GM12878 (cell line): ENCODE data around the gene ZCRB1. TPM values are rescaled to one million over a fixed set of nuclear protein-coding genes. Genes with fewer than 3 reads are reported as not detected.

Experiments used
- ATAC-seq: fragments of 200-7000 bp; cut with Tn5 transposase; 3 replicates; pipeline ENCODE4 v1.9.1; 2020; ENCODE audit warnings: mild to moderate bottlenecking, moderate library complexity
- BruUV-seq: library from RNA; stranded (reverse); fragments of 400-500 nt; replicated peaks from 2 replicates; lab custom pipeline; 2021; lab: Mats Ljungman, UMichigan
- CTCF ChIA-PET: fragments of 300-600 bp; sonication (Branson Sonifier 250); formaldehyde crosslinking; extraction: SDS; loops from one replicate; lab custom pipeline; 2021; ENCODE audit warnings: inconsistent platforms; lab: Yijun Ruan, JAX
- POLR2A ChIA-PET: fragments of 350-600 bp; formaldehyde crosslinking; extraction: SDS; loops from one replicate; lab custom pipeline; 2021; ENCODE audit warnings: inconsistent platforms; lab: Charles Lee
- RAD21 ChIA-PET: fragments of 300-600 bp; sonication (Branson Sonifier 250); formaldehyde crosslinking; loops from one replicate; lab custom pipeline; 2023; ENCODE audit warnings: antibody characterized with exemption; ENCODE audit not compliant: unreplicated experiment; lab: Charles Lee
- SMC1A ChIA-PET: fragments of 300-600 bp; sonication (Branson Sonifier 250); formaldehyde crosslinking; loops from one replicate; lab custom pipeline; 2023; ENCODE audit not compliant: unreplicated experiment, uncharacterized antibody; lab: Charles Lee
- DNase-seq: peaks from one replicate; pipeline ENCODE4 v3.0.0-alpha.2; 2011; ENCODE audit warnings: low read depth, low spot score
- FAIRE-seq: peaks from 3 replicates; lab custom pipeline; 2011; peaks lifted over from hg19 to GRCh38; lab: Jason Lieb, UNC
- H2AFZ ChIP-seq: 2 replicates; pipeline ENCODE4 v1.6.0; 2011; ENCODE audit warnings: low read depth, low read length, control low read depth; ENCODE audit not compliant: control insufficient read depth
- H3K27ac ChIP-seq: 2 replicates; pipeline ENCODE4 v1.5.1; 2011; ENCODE audit warnings: control low read depth; ENCODE audit not compliant: control insufficient read depth, insufficient read depth
- H3K27me3 ChIP-seq, 2 experiments: replicated peaks in 1 of 2; 2 replicates each; pipeline versions ENCODE4 v1.6.0 to v1.6.1; 2011; ENCODE audit warnings: low read length in 1 of 2; ENCODE audit not compliant: control insufficient read depth in 2 of 2, insufficient read depth in 2 of 2
- H3K36me3 ChIP-seq, 2 experiments: 2 replicates each; pipeline ENCODE4 v1.5.1; 2011; ENCODE audit warnings: low read length in 1 of 2; ENCODE audit not compliant: control insufficient read depth in 2 of 2, insufficient read depth in 2 of 2
- H3K4me1 ChIP-seq: 2 replicates; pipeline ENCODE4 v1.6.1; 2011; ENCODE audit warnings: mild to moderate bottlenecking, low read length, moderate library complexity, mixed read lengths; ENCODE audit not compliant: control insufficient read depth, insufficient read depth
- H3K4me2 ChIP-seq: 2 replicates; pipeline ENCODE4 v1.6.0; 2011; ENCODE audit warnings: control low read depth; ENCODE audit not compliant: control insufficient read depth, insufficient read depth
- H3K4me3 ChIP-seq: fragments of 200-600 bp; sonication (generic); 2 replicates; pipeline ENCODE4 v1.5.1; 2016
- H3K79me2 ChIP-seq: 2 replicates; pipeline ENCODE4 v1.6.0; 2011; ENCODE audit warnings: low read length; ENCODE audit not compliant: control insufficient read depth, insufficient read depth
- H3K9ac ChIP-seq: 2 replicates; pipeline ENCODE4 v1.8.0; 2011; ENCODE audit warnings: low read length, control low read depth, mixed read lengths; ENCODE audit not compliant: control insufficient read depth, insufficient read depth
- H3K9me3 ChIP-seq: replicated peaks from 3 replicates; pipeline ENCODE4 v1.5.1; 2011; ENCODE audit warnings: mild to moderate bottlenecking, low read length; ENCODE audit not compliant: control insufficient read depth, insufficient read depth
- H4K20me1 ChIP-seq: 2 replicates; pipeline ENCODE4 v1.6.0; 2011; ENCODE audit not compliant: control insufficient read depth, insufficient read depth
- ATF7 ChIP-seq: fragments of 450-650 bp; IDR thresholded peaks from 2 replicates; pipeline ENCODE4 v1.6.1; 2016; ENCODE audit warnings: low read depth, mild to moderate bottlenecking
- CBX3 ChIP-seq: fragments of 200-600 bp; sonication (generic); IDR thresholded peaks from 2 replicates; pipeline ENCODE4 v1.6.1; 2016; ENCODE audit warnings: low read depth, borderline replicate concordance
- MYC ChIP-seq: IDR thresholded peaks from 2 replicates; pipeline ENCODE4 v1.6.1; 2011; ENCODE audit warnings: mild to moderate bottlenecking, low read length, moderate library complexity, inconsistent platforms; ENCODE audit not compliant: insufficient read depth, insufficient replicate concordance, insufficient read length, severe bottlenecking
- POU2F2 ChIP-seq: IDR thresholded peaks from 3 replicates; pipeline ENCODE4 v1.6.1; 2011; ENCODE audit warnings: low read depth, mild to moderate bottlenecking, low read length, borderline replicate concordance
- RUNX3 ChIP-seq: IDR thresholded peaks from 2 replicates; pipeline ENCODE4 v1.6.1; 2012; ENCODE audit warnings: low read length, inconsistent platforms
- SMARCA5 ChIP-seq: fragments of 450-650 bp; IDR thresholded peaks from 2 replicates; pipeline ENCODE4 v1.6.1; 2017; ENCODE audit warnings: mild to moderate bottlenecking
- SPI1 ChIP-seq: IDR thresholded peaks from 2 replicates; pipeline ENCODE4 v1.6.1; 2011; ENCODE audit warnings: low read depth, mild to moderate bottlenecking, low read length, moderate library complexity, borderline replicate concordance; ENCODE audit not compliant: insufficient read depth
- STAT1 ChIP-seq: fragments of 450-650 bp; conservative IDR thresholded peaks from 2 replicates; pipeline ENCODE4 v1.6.1; 2014; ENCODE audit warnings: antibody characterized with exemption, mild to moderate bottlenecking
- YBX1 ChIP-seq: fragments of 450-650 bp; IDR thresholded peaks from 2 replicates; pipeline ENCODE4 v1.6.1; 2016; ENCODE audit warnings: antibody characterized with exemption
- WGBS: methylation state at CpG from one replicate; pipeline ENCODE4 v1.1.6; 2016; ENCODE audit warnings: low lambda C conversion rate; ENCODE audit not compliant: insufficient replicate concordance, insufficient coverage; ENCODE audit errors: missing lambda C conversion rate; 5-methylcytosine and 5-hydroxymethylcytosine counted together
- in situ Hi-C: fragments of 300-500 bp; cut with MboI; formaldehyde crosslinking; loops from 9 replicates; pipeline ENCODE4 v1.14.3; 2018; ENCODE audit warnings: mixed read lengths
- intact Hi-C: fragments of 100-400 bp; cut with micrococcal nuclease; formaldehyde crosslinking; loops from one replicate; pipeline ENCODE4 v1.14.2; 2022; ENCODE audit not compliant: unreplicated experiment
- polyA plus RNA-seq, 11 experiments: library from polyadenylated mRNA; depleted of rRNA in 4 of 11; unstranded in 6 of 11; stranded (reverse) in 5 of 11; fragments of >200 nt; fragmentation: Nextera tagmentation in 4 of 11; fragmentation: Illumina TruSeq in 1 of 11; extraction: Ambion mirVana in 4 of 11; extraction: Trizol in 1 of 11; gene quantifications; 1 replicate in 1 of 11; 2 replicates in 10 of 11; pipeline versions ENCODE4 v1.2.1 to v1.2.3, GENCODE V29; 2011 to 2016; ENCODE audit warnings: inconsistent platforms in 2 of 11, missing spikeins in 2 of 11, low read depth in 1 of 11
- total RNA-seq, 4 experiments: library from RNA; depleted of rRNA in 3 of 4; stranded (reverse); fragments of >200 nt in 3 of 4; fragmentation: Illumina TruSeq in 1 of 4; extraction: Trizol in 1 of 4; gene quantifications; 2 replicates each; pipeline versions ENCODE4 v1.2.1 to v1.2.3, GENCODE V29; 2013 to 2021

Gene ZCRB1
- total and polyA plus RNA-seq, 10 of the 15 experiments (the other 5 are each of a cell fraction or from before 2014, with no cell fraction given): 43.3 to 178 (median 88.6) TPM

GRCh38 chr12:42362647-42363260, 36.9 kb upstream of the ZCRB1 start:
- no peaks in the 10 kb centered on the region; the same call in none of the 2 replicates for H3K79me2 ChIP-seq
- FAIRE-seq: no peak

GRCh38 chr12:42361909-42362646, 36.2 kb upstream of the ZCRB1 start:
- Histone ChIP-seq H3K79me2 (no peaks in the 10 kb centered on the region; the same call in none of the 2 replicates), H3K27ac (no peak overlapping the region), H4K20me1 (no peaks in the 10 kb centered on the region), H3K9me3 (no peaks in the 10 kb centered on the region; the same call in 2 of the 3 replicates), H3K36me3 (peaks cover 0 to 3% of the 10 kb centered on the region in 2 experiments; a peak in 1 of 4 replicates), H3K27me3 (no peaks in the 10 kb centered on the region), H3K9ac (no peak overlapping the region), H3K4me1 (peaks cover 19% of the 10 kb centered on the region), H2AFZ (no peak overlapping the region), H3K4me3 (no peak overlapping the region), H3K4me2 (no peak overlapping the region)
- ChIA-PET CTCF (interaction anchor here (1.4 to 3.6 kb wide), 3 partner anchors 10 to 11 kb away, joined by 4 to 42 read pairs (median 16); no protein-coding TSS in a partner anchor), POLR2A (no interaction called here), SMC1A (interaction anchor here (3.3 kb wide), 1 partner anchor 10 kb away, joined by 18 read pairs; no protein-coding TSS in a partner anchor), RAD21 (no interaction called here)
- BruUV-seq: no TSS peak
- in situ Hi-C loops: loop anchor here (25.0 kb wide), 1 partner anchor 1100 kb away; no protein-coding TSS in a partner anchor
- TF ChIP-seq MYC (no peak), ATF7 (0 out of 2 replicates have a peak, but pooled peaks have one; percentile 13), RUNX3 (peak; percentile 37; the same call in 1 of the 2 replicates), CBX3 (no peak)
- peak; percentile 46 for ATAC-seq
- WGBS: 64% methylated on average over 4 of the region's 4 CpGs
- DNase-seq: no peak
- no peak for FAIRE-seq
- intact Hi-C loops: no loop called here

More at GRCh38 chr12:42362647-42363260, 36.9 kb upstream of the ZCRB1 start:
- Histone ChIP-seq H3K9me3 (no peaks in the 10 kb centered on the region; the same call in 2 of the 3 replicates), H3K27ac (no peak overlapping the region), H3K4me3 (no peak overlapping the region), H3K4me1 (peaks cover 19% of the 10 kb centered on the region), H3K36me3 (peaks cover 0 to 3% of the 10 kb centered on the region in 2 experiments; a peak in 1 of 4 replicates)
- POLR2A ChIA-PET: interaction anchor here (0.5 to 0.8 kb wide), 2 partner anchors 9 to 211 kb away, joined by 3 read pairs; no protein-coding TSS in a partner anchor
- no peak for DNase-seq
- intact Hi-C loops: no loop called here
- in situ Hi-C loops: loop anchor here (25.0 kb wide), 1 partner anchor 1100 kb away; no protein-coding TSS in a partner anchor
- no peak for TF ChIP-seq STAT1
- no peak for TF ChIP-seq SMARCA5
- no peak for TF ChIP-seq SPI1
- TF ChIP-seq YBX1: no peak
- TF ChIP-seq POU2F2: no peak
- TF ChIP-seq, all 136 proteins: peak for 0
- Histone ChIP-seq H2AFZ (no peak overlapping the region), H3K27me3 (no peaks in the 10 kb centered on the region), H4K20me1 (no peaks in the 10 kb centered on the region), H3K4me2 (no peak overlapping the region), H3K9ac (no peak overlapping the region)
- ATAC-seq: no peak
- no TSS peak for BruUV-seq
- ChIA-PET SMC1A (no interaction called here), RAD21 (no interaction called here), CTCF (interaction anchor here (1.0 to 2.4 kb wide), 2 partner anchors 10 to 24 kb away, joined by 3 to 16 read pairs; no protein-coding TSS in a partner anchor)
